Vagina (tissue), 2 donors: ENCODE data around the gene ADAP1.

ENCODE experiments used
- POLR2AphosphoS5 ChIP-seq, 2 donors: sonication (generic); formaldehyde crosslinking; IDR thresholded peaks; one replicate each; pipeline ENCODE4 v1.9.0; 2017; ENCODE audit warnings: antibody characterized with exemption in 2 of 2, mild to moderate bottlenecking in 2 of 2, low read depth in 1 of 2; ENCODE audit not compliant: insufficient read depth in 1 of 2
- TF ChIP-seq, protein P1 (sequence below), 3 experiments: fragments of 450-650 bp in 2 of 3; fragments of 200-600 bp in 1 of 3; sonication (generic) in 1 of 3; IDR thresholded peaks; one replicate each; pipeline ENCODE4 v1.5.1; 2017 to 2019; ENCODE audit warnings: antibody characterized with exemption in 3 of 3, mild to moderate bottlenecking in 2 of 3, moderate library complexity in 2 of 3

DNA sequence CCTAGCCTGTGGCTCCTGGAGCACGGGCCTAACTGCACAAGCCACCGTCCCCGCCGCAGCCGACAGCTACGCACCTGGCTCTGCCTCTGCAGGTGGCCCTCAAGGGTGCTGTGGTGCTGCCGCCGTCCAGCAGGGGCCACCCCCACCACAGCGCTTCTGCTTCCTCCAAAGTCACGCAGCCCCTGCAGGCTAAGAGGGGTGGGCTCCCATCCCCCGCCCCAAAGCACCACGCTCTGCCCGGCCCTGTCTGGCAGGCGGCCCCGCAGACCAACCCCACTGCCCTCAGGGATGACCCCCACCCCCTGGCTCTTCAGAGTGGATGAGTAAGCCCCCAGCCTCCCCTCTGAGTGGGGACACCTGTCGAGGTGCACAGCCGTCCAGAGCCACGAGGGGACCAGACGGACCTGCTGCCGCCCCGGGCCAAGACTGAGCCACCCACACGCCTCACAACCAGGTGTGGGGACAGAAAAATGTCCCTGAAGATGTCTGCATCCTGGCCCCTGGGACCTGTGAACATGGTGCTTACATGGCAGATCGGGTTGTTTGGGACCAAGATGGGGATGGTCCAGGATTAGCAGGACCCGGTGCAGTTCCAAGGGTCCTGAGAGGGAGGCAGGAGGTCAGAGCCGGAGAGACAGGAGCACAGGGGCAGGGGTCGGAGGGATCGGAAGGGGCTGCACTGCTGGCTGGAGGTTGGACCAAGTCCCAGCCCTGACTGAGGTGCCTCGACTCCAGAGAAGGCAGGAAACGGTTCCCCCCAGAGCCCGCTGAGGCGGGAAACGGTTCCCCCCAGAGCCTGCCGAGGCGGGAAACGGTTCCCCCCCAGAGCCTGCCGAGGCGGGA lies 9.0 kb upstream of the ADAP1 start:
- TF ChIP-seq, protein P1, sequence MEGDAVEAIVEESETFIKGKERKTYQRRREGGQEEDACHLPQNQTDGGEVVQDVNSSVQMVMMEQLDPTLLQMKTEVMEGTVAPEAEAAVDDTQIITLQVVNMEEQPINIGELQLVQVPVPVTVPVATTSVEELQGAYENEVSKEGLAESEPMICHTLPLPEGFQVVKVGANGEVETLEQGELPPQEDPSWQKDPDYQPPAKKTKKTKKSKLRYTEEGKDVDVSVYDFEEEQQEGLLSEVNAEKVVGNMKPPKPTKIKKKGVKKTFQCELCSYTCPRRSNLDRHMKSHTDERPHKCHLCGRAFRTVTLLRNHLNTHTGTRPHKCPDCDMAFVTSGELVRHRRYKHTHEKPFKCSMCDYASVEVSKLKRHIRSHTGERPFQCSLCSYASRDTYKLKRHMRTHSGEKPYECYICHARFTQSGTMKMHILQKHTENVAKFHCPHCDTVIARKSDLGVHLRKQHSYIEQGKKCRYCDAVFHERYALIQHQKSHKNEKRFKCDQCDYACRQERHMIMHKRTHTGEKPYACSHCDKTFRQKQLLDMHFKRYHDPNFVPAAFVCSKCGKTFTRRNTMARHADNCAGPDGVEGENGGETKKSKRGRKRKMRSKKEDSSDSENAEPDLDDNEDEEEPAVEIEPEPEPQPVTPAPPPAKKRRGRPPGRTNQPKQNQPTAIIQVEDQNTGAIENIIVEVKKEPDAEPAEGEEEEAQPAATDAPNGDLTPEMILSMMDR (IDR thresholded peaks at IDR 0.05): no peak
- TF ChIP-seq POLR2AphosphoS5 (IDR thresholded peaks at IDR 0.05; ENCODE audit: insufficient read depth in 1 of 2, low read depth in 1 of 2): no peak
